Measurements from ENCODE around the gene ASIC2.

GRCh38 chr17:32971171-32971570 is 321.9 kb downstream of the ASIC2 start:
- TF ChIP-seq CTCF (conservative IDR thresholded peaks at IDR 0.05) (no peak), EZH2 (IDR thresholded peaks at IDR 0.05; ENCODE audit: low read depth) (no peak)
